Measurements from ENCODE around the gene ZNF423. TPM values are rescaled to one million over a fixed set of nuclear protein-coding genes. Genes with fewer than 3 reads are reported as not detected.

Gene ZNF423
- total RNA-seq, 3 donors from 2014 or later (not counting 1 experiment from before 2014, with no cell fraction given), result not detected

GRCh38 chr16:49548325-49548970, 307.5 kb downstream of the ZNF423 start:
- no peaks in the 10 kb centered on the region for H3K9me3 Mint-ChIP-seq
- no peaks in the 10 kb centered on the region for H3K36me3 ChIP-seq (ENCODE audit: control insufficient read depth, insufficient read depth, low read length)
- H3K4me3 Mint-ChIP-seq, result no peak overlapping the region
- no peak overlapping the region for H3K4me3 ChIP-seq (ENCODE audit: low read length)
- intact Hi-C loops (cut with micrococcal nuclease), result no loop called here
- WGBS (ENCODE audit: insufficient coverage), result 86% methylated on average over 13 of the region's 14 CpGs
- no peak for DNase-seq
- no peaks in the 10 kb centered on the region for H3K36me3 Mint-ChIP-seq
- TF ChIP-seq, protein P1, sequence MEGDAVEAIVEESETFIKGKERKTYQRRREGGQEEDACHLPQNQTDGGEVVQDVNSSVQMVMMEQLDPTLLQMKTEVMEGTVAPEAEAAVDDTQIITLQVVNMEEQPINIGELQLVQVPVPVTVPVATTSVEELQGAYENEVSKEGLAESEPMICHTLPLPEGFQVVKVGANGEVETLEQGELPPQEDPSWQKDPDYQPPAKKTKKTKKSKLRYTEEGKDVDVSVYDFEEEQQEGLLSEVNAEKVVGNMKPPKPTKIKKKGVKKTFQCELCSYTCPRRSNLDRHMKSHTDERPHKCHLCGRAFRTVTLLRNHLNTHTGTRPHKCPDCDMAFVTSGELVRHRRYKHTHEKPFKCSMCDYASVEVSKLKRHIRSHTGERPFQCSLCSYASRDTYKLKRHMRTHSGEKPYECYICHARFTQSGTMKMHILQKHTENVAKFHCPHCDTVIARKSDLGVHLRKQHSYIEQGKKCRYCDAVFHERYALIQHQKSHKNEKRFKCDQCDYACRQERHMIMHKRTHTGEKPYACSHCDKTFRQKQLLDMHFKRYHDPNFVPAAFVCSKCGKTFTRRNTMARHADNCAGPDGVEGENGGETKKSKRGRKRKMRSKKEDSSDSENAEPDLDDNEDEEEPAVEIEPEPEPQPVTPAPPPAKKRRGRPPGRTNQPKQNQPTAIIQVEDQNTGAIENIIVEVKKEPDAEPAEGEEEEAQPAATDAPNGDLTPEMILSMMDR (IDR thresholded peaks at IDR 0.05), result no peak
- H3K27me3 ChIP-seq (ENCODE audit: control insufficient read depth, insufficient read depth, low read length), result no peaks in the 10 kb centered on the region
- H3K9me3 ChIP-seq (ENCODE audit: control insufficient read depth, insufficient read depth, low read length), result no peaks in the 10 kb centered on the region
- no peak for ATAC-seq
- no peaks in the 10 kb centered on the region for H3K4me1 Mint-ChIP-seq
- no peaks in the 10 kb centered on the region for H3K4me1 ChIP-seq (ENCODE audit: control insufficient read depth, insufficient read depth, low read length)
- H3K27me3 Mint-ChIP-seq (ENCODE audit: low read depth in 2 of 2), result no peaks in the 10 kb centered on the region
- no peak overlapping the region for H3K27ac ChIP-seq (ENCODE audit: low read length)
- no peak overlapping the region for H3K27ac Mint-ChIP-seq

- Mint-ChIP-seq H3K4me1 (no peaks in the 10 kb centered on the region), H3K27me3 (ENCODE audit: low read depth in 2 of 2) (no peaks in the 10 kb centered on the region), H3K27ac (no peak overlapping the region), H3K9me3 (no peaks in the 10 kb centered on the region), H3K4me3 (no peak overlapping the region), H3K36me3 (no peaks in the 10 kb centered on the region)
- Histone ChIP-seq H3K36me3 (ENCODE audit: control insufficient read depth, insufficient read depth, low read length) (no peaks in the 10 kb centered on the region), H3K27me3 (ENCODE audit: control insufficient read depth, insufficient read depth, low read length) (no peaks in the 10 kb centered on the region), H3K9me3 (ENCODE audit: control insufficient read depth, insufficient read depth, low read length) (no peaks in the 10 kb centered on the region), H3K4me1 (ENCODE audit: control insufficient read depth, insufficient read depth, low read length) (no peaks in the 10 kb centered on the region), H3K27ac (ENCODE audit: low read length) (no peak overlapping the region), H3K4me3 (ENCODE audit: low read length) (no peak overlapping the region)
- DNase-seq (no peak), ATAC-seq (no peak)
- 89% methylated on average over 8 of the region's 9 CpGs for WGBS (ENCODE audit: insufficient coverage)
- TF ChIP-seq, protein P1 (IDR thresholded peaks at IDR 0.05), result no peak
- intact Hi-C loops (cut with micrococcal nuclease), result no loop called here
These were observed 308.5 kb downstream of the ZNF423 start for GRCh38 chr16:49547448-49547847.

DNA sequence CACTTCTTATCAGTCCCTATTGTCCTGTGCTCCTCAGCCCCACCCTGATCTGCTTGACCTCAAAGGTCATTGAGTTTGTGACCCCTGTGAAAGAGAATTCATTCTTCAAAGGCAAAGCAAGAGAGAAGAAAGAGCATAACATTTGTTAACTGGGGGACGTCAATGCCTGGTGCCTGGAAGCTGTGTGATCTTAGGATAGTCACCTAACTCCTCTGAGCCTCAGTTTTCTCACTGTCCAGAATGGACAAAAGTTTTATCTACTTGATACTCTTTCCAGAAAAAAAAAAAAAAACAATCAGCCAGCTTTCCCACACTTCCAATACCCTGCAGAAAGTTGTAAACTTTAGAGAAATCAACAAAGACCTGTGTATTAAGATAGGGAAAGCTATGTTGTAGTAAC, 309.2 kb downstream of the ZNF423 start:
- Histone ChIP-seq H3K4me1 (ENCODE audit: control insufficient read depth, insufficient read depth, low read length) (no peaks in the 10 kb centered on the region), H3K9me3 (ENCODE audit: control insufficient read depth, insufficient read depth, low read length) (no peaks in the 10 kb centered on the region), H3K27me3 (ENCODE audit: control insufficient read depth, insufficient read depth, low read length) (no peaks in the 10 kb centered on the region), H3K36me3 (ENCODE audit: control insufficient read depth, insufficient read depth, low read length) (no peaks in the 10 kb centered on the region), H3K4me3 (ENCODE audit: low read length) (no peak overlapping the region), H3K27ac (ENCODE audit: low read length) (no peak overlapping the region)
- no peak for ATAC-seq
- 78% methylated on average over 1 of the region's 1 CpG for WGBS (ENCODE audit: insufficient coverage)
- TF ChIP-seq, protein P1 (IDR thresholded peaks at IDR 0.05), result no peak
- DNase-seq, result no peak
- H3K27ac Mint-ChIP-seq, result no peak overlapping the region
- H3K4me3 Mint-ChIP-seq, result no peak overlapping the region
- no peaks in the 10 kb centered on the region for H3K27me3 Mint-ChIP-seq (ENCODE audit: low read depth in 2 of 2)
- H3K4me1 Mint-ChIP-seq, result no peaks in the 10 kb centered on the region
- intact Hi-C loops (cut with micrococcal nuclease), result no loop called here
- no peaks in the 10 kb centered on the region for H3K36me3 Mint-ChIP-seq
- H3K9me3 Mint-ChIP-seq, result no peaks in the 10 kb centered on the region
